ENCODE results near the gene SETD1B. TPM values are rescaled to one million over a fixed set of nuclear protein-coding genes. Genes with fewer than 3 reads are reported as not detected.
A peak's percentile ranks its signal among the peaks of the same experiment; 100 is the strongest.

SETD1B gene
- total RNA-seq, 1 donor from 2014 or later: 4.0 TPM

DNA sequence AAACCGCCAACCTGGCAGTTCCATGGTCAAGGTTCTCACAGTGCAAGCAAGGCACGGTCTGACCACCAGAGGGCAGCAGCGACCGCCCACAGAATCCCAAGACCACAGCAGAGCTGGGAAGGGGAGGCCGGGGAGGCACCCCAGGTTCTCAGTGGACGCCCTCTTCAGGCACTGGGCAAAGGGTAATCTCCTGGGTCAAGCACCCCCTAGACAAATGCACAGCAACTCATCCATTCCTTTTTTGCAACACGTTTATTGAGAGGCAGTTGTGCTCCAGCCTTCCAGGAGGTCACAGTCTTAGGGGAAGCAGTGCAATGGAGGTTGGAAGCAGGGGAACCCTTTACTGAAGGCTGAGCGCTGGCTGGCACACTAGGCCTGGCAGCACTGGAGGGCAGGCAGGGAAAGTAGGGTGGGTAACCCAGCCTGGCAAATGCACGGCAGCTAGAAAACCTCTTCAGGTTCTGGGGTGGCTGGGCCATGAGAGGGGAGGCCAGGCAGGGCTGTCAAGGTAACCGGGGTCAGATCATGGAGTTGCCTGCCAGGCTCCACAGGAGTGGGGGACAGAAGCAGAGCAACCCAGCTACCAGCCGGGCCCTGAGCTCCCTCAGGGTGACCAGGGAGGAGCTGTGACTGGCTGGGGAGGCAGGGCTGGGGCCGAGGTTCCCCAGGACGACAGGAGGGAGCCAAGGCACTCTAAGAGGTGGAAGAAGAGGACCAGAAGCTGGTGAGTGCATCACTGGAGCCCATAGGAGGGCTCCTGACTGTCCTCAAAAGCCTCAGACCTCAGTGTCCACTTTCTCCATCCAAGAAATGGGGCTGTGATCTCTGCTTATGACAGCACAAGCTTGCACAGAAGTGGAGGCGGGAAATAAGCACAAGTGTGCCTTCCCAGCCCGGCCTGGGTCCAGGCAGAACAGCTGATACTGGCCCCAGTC lies 8.5 kb upstream of the SETD1B start:
- peak; percentile 90 for DNase-seq (ENCODE audit: low read depth)

DNA sequence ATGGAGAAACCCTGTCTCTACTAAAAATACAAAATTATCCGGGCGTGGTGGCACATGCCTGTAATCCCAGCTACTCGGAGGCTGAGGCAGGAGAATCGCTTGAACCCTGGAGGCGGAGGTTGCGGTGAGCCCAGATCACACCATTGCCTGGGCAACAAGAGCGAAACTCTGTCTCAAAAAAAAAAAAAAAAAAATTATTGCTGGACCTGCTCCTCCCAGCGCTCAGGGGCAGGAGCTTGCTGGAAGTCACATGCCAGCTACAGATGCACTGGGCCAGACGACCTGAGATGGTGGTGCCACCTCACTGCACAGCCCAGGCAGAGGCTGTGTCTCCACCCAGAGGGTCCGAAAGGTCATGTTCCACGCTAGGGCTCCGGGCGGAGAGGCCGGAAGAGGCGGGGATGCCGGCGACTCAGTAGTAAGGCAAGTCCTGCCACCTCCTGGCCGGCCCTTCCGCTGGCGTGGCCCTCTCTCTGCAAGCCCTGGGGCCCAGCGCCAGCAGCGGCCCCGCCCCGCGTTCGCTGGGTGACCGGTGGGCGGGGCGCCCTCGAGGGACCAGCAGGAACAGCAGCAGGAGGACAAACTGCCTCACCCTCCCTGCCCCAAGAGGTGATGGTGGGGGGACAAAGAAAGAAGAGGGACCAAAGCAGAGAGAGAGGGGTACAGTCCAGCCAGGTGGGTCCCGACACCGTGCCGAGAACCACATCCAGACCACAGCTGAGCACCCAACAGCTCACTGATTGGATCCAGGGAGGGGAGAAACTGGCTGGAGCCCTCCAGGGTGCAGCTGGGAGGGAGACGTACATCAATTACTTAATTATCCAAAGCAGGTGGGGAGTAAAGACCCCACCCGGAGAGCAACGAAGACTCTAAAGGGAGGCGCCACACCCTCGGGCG lies 6.7 kb upstream of the SETD1B start:
- DNase-seq (ENCODE audit: low read depth): peak; percentile 96

DNA sequence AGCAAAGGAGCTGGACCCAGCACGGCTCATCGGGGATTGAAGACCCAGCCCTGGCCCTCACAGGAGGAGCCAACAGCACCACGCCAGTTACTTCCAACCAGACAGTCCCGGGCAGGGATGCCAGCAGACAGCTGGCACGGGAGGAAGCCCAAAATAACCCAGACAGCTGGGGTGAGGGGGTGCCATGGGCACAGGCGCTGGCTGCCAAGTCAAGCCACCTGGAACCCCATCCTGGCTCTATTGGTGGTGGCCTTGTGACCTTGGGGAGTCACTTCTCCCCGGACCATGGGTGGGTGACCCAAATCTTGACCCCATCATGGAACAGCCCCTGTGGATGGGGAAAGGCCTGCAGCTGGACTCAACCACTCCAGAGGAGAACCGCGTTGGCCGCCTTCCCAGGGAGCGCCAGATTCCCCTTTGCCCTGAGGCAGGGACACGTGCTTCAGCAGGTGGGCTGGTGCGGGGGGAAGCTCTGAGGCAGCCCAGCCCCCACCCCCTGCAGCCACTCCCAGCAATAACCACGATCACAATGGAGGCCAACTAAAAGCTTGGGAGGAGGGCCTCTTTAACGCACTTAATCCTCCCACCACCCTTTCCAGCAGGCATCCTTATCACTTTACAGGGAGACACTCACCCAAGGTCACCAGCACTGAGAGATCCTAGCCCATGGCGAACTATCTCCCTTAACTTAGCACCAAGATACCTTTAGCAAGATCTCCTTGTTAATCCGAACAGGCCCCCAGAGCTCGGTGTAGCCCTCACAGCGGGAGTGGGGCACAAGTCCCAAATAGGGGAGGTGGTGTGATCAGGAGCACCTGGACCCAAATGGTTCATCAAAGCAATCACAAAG lies 5.6 kb upstream of the SETD1B start:
- DNase-seq (ENCODE audit: low read depth): peak; percentile 98

DNA sequence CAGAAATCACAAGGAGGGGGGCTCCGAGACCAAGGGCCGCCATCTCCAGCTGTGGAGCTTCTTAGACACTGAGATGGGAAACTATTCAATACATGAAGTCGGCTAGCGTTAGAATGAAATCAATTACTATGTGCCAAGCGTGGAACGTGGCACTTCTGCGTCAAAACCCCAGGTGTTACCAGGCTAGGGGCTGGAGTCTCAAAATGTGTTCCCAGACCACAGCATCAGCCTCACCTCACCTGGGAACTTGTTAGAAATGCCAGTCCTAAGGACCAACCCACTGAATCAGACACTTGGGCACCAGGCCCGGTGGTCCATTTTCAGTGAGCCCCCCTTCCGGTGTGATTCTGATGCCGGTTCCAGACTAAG lies 5.0 kb upstream of the SETD1B start:
- no peak for DNase-seq (ENCODE audit: low read depth)

DNA sequence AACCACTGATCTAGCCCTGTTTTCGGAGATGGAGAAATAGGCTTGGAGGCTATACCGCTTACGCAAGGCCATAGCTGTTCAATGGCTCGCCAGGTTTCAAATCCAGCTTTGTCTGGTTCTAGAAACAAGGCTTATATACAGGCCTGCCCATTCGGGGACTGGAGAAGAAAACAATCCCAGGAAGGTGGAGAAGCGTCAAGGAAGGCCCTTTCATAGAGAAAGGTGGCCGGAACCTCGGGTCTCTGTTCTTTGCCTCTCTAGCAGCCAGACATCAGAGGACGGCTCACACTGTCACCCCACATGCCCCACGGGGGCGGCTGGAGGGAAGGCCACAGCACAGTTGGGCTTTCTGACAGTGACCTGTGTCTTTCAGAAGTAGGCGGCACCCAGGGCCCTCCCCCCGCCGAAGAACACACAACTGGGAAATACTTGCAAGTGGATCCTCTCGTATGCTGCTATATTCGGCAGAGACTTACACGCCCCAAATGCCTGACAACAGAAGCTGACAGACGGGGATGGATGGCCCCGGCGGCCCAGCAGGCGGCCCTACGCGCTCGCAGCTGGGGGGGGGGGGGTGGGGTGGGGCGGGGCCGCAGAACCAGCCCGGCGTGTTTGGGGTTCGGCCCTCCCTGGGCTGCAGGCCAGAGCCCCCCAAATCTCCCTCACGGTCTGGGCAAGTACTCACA lies 4.5 kb upstream of the SETD1B start:
- DNase-seq (ENCODE audit: low read depth): peak; percentile 98

DNA sequence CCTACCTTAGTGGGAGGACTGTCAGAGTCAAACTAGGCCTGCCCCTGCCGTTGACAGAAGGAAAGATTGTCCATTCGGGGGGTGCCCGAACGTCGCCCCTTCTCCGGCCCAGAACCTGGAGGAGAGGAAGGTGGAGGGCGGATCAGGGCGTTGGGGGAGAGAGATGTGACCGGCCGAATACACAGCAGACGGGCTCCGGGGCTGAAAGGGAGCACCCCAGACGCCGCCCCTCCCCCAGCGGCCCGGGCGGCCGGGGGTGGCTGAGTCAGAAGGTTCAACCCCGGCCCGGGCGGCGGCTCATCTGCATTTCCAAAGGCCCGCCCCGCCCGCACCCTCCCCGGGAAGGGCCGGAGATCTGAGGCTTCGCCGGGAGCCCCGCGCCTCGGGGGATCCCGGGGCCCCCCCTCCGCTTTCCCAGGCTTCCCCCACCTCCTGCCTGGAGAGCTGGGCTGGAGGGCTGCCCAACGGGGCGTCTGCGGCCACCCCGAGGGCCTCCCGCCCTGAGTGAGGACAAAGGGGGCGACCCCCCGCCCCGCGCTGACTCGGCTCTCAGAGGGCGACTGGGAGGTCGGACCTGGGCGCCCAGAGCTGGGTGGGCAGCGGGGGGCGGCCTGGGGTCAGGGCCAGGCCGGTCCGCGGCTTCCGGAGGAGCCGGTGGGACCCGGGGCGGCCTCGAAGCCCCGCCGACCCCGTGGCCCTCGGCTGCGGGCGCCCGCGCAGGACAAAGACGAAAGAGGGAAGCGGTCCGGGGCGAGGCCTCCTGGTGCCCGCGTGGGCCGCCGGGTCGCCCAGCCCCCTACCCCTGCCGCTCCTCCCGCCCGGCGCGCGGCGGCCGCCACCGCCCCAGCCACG lies 3.7 kb upstream of the SETD1B start:
- DNase-seq (ENCODE audit: low read depth): peak; percentile 96

DNA sequence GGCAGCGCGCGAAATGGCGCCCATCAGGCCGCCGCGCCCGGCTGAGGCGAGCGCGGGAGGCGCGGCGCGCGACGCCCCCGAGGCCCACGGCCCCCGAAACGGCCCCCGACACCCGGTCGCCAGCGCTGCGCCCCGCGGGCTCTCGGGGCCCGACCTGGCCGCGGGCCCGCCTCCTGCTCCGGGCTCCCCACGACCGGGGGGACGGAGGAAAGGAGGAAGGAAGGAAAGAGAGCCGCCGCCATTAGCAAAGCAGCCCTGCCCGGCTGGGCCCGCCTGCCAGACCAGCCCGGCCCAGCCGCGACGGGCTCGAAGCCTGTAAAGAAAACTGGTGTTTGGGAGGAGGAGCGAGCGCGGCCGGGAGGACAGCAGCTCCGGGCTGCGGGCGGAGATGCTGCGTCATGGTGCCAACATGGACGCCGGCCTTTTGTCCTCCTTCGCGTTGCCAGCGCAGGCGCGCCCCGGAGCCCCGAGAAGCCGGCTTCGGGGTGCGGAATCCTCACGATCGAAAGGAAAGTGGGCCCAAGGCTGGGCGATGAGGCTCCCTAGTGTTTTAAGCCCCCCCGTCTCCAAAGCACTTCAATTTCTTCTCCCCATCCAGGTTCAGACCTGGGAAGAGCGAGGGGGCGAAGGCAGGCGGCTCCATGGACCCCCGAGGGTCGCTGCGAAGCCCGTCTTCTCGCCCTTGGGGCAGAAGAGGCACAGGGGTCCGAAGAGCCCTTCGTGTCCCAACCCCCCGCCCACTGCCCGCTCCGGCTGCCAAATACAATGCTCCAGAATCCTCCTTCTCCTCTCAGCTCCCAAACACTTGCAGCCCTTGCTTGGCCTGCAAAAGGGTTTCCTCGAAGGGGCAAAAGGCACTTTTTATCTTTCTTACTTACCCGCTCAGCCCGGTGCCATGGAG lies 2.9 kb upstream of the SETD1B start:
- peak; percentile 78 for DNase-seq (ENCODE audit: low read depth)

DNA sequence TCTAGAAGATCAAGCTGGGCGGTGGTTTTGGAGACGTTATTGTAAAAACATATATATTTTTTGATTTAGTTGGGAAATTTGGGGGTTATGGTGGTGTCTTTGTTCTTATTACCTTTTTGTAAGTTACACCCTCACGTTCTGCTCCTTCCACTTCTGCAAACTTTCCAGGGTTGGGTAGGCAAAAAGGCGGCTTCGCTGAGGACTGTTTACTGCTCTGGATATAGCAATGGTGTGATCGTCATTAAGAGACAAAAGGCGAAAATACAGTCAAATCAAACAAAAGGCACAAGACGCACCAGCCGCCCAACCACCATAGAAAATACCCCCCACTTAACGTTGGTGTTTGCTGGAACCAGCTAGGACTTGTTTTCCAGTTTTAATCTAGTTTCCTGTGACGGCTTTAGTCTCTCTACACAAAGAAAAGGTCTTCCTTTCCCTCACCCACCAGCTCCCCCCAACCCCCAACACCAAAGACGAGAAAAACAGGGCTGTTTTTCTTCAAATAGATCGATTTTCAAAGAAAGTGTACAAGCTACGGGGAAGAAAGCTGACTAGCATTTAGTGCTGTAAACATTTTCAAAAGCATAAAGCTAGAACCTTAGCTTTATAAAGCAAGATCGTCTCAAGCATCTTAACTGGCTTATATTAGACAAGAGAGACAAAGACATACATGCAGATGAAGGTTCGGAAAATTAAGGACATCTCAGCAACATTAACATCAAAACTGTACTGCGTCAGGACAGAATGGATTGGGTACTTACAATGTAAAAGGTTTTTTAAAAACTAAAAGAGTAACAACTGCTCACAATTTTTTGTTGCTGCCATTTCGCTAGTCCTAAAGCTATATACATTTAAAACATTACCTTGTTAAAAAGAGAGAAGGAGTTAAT lies 2.0 kb upstream of the SETD1B start:
- peak; percentile 35 for DNase-seq (ENCODE audit: low read depth)

DNA sequence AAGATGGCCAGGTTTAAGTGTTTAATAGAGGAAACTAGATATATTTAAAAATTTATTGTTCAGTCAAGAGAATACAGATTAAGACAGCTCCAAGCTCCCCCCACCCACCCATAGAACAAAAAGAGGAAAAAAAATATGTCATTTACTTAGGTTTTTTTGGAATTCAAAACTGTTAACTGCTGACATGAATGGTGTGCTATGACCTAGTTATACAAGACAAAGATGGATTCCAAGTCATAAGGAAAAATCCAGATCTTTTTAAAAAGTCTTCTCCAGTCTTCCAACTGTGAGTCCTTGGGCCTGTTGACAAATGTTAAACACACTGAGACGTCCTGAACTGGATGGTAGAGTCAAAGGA lies 1.3 kb upstream of the SETD1B start:
- no peak for DNase-seq (ENCODE audit: low read depth)

DNA sequence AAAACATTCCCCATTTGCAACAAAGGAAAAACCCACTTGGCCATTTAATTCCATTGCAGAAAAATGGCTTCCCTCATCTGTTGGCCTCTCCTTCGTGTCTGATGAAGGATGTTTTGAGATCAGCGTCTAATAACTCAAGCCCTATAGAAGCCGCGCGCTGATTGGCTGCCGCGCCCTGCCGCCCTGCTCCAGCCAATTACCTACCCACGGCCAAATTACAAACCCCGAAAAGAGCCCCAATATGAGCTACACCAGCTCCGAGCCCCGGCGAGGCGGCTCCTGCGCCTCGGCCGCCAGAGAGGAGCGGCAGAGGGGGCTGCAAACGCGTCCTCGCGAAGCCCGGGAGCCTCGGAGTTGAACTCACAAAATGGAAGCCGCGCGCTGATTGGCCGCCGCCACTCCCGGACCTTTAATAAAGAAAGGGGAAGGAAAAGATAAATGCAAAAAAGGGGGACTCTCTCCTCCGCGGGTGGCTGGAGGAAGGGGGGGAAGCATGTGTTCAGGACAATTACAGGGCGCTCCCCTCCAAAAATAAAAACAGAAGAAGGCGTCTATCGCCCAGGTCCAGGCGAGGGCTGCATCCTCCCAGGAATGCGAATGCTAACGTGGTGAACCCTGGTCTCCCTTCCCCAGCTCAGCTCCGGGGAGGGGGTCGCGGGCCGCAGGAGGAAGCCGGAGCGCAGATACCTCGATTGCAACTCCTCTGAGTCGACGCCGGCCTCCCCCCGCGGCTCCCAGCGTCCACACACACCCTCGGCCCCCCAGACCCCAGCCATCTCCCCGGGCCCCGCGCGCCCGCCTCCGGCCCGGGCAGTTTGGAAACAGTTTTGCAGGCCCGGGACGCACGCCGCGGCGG lies 738 bp upstream of the SETD1B start:
- DNase-seq (ENCODE audit: low read depth): peak; percentile 96

DNA sequence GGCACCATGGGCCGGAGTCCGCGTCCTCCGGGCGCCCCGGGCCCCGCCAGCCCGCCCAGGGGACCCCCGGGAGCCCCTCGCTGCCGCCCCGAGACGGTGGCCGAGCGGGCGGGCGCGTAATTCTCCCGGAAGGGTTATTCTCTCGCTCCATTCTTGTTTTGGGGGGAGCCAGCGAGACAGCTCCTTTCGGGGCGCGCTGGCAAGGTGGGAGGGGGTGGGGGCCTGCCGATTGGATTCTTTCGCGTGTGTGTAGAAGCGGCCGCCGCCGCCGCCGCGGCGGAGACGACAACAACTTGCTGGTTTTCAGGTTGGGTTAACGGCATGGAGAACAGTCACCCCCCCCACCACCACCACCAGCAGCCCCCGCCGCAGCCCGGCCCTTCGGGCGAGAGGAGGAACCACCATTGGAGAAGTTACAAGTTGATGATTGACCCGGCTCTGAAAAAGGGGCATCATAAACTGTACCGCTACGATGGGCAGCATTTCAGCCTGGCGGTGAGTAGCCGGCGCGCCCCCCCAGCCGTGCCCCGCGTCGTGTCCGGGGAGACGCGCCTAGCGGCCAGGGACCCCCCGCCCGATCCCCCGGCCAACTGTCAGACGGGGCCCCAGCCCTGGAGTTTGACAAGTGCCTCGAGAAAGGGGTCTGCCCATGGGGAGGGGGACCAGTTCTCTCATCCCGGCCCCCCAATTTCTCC lies 755 bp downstream of the SETD1B start:
- peak; percentile 40 for DNase-seq (ENCODE audit: low read depth)

DNA sequence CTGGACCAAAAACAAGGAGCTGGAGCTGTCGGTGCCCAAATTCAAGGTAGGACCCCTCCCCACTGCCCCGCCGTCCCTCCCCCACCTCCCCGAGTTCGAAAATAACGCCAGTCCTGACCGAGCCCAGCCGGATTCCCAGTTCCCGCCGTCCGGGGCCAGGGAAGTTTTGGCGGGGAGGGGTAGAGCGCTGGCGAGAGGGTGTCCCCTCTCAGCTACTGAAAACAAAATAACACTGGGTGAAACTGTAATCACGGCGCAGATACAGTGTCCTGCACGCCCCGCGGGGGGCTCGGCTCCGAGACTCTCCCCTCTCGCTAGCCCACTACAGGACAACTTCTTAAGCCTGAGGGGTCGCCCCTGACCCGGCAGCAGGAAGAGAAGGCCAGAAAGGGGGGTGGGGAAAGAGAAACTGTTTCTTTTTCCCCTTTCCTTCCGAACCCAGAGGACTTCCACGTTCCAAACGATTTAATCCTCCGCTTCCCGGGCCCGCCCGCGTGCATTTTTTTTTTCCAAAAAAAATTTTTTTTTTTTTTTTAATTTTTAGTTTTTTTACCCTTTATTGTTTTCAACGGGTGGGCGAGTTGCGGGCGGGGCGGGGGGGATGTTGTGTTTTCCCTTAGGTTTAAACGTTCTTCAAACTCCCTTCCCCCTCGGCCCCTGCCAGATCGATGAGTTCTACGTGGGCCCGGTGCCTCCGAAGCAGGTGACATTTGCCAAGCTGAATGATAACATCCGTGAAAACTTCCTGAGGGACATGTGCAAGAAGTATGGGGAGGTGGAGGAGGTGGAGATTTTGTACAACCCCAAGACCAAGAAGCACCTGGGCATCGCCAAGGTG lies 1.6 kb downstream of the SETD1B start:
- peak; percentile 33 for DNase-seq (ENCODE audit: low read depth)

DNA sequence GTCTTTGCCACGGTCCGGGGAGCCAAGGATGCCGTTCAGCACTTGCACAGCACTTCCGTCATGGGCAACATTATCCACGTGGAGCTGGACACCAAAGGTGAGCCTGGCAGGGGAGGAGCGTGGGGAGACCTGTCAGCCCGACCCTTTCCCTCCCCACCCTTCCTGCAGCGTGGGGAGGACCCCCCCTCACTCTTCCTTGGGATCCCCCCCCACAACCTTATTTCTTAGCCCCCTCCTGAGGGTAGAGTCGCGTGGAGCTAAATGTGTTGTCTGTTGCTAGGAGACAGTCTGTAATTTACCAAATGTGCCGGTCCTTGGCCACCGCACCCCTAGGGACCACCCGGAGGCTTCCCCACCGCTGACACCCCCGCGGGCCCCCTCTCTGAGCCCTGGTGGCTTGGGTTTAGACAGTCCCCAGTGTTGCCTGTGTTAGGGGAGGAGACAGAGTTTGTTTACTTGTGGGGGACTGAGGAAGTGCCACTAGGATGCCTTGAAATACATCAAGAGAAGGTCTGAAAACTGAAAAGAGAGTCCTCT lies 2.3 kb downstream of the SETD1B start:
- DNase-seq (ENCODE audit: low read depth): no peak

DNA sequence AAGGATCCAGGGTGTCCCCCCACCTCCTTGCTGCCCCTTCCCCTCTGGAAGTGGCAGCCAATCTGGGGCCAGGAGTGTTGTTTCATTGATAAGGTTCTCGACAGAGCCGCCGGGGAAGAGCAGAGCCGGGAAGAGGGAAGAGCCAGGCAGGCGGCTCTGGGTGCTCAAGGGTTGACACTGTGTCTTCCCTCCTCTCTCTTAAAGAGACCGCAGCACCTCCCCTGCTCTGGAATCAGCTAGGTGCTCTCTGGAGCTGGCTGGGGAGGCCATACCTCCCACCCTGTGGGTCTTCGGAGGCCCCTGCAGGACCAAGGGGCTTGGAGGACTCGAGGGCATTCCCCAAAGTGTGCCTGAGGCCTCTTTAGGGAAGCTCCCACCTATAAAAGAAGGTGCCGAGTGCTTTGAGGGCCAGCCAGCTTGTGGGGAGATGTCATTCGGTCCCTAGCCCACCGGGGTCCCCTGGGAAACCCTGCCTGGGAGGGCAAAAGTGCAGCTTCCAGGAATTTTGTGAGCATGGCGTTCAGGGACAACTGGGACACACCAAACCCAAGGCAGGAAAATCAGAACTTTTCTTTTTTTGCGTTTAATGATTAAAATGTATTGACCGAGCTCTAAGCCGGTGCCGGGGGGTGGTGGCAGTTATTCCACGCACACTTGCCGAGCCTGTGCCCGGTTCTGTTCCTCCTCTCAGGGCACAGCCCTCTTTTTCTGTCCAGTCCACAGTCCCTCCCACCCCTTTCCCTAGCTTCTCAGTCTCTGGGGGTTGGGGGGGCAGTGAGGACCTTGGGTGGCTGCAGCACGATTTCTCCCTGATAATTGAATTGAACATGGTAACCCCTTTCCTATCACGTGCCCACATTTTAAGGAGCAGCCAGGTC lies 3.0 kb downstream of the SETD1B start:
- peak; percentile 27 for DNase-seq (ENCODE audit: low read depth)
